GM12801 (cell line): ENCODE measurements around the gene HDAC9.

Experiments used
- TF ChIP-seq, protein P1 (sequence below): IDR thresholded peaks from one replicate; pipeline ENCODE4 v1.5.1; 2011; ENCODE audit warnings: control low read depth; ENCODE audit not compliant: insufficient read length; ENCODE audit errors: extremely low read depth

HDAC9 gene

DNA sequence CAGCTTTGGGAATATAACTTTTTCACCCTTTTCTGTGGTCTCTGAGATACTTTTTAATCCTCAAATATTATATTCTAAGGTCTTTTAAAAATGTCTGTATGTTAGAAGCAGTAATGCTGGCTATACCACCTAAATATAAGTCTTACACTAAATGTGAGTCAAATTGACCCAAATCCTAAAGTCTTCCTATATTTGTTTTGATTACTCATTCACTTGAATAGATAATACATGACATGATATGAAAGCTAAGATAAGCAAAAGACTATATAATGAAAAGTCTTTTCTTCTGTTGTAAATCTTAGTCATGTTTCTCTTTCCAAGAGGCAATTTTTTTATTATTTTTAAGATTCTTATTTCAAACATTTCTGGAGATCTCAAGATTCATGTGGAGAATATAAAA, 64.2 kb downstream of the HDAC9 start:
- TF ChIP-seq, protein P1, sequence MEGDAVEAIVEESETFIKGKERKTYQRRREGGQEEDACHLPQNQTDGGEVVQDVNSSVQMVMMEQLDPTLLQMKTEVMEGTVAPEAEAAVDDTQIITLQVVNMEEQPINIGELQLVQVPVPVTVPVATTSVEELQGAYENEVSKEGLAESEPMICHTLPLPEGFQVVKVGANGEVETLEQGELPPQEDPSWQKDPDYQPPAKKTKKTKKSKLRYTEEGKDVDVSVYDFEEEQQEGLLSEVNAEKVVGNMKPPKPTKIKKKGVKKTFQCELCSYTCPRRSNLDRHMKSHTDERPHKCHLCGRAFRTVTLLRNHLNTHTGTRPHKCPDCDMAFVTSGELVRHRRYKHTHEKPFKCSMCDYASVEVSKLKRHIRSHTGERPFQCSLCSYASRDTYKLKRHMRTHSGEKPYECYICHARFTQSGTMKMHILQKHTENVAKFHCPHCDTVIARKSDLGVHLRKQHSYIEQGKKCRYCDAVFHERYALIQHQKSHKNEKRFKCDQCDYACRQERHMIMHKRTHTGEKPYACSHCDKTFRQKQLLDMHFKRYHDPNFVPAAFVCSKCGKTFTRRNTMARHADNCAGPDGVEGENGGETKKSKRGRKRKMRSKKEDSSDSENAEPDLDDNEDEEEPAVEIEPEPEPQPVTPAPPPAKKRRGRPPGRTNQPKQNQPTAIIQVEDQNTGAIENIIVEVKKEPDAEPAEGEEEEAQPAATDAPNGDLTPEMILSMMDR = no peak

DNA sequence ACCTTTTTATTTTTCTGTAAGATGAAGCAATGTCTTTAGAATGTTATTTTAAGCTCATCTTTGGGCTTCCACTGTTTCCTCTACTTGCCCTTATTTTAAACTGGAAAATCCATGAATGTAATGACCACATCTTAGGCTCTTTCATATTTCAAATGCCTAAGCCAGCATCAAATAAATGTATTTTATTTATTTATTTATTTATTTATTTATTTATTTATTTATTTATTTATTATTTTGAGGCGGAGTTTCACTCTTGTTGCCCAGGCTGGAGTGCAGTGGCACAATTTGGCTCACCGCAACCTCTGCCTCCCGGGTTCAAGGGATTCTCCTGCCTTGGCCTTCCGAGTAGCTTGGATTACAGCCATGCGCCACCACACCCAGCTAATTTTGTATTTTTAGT, 69.2 kb downstream of the HDAC9 start:
- TF ChIP-seq, protein P1 = no peak

DNA sequence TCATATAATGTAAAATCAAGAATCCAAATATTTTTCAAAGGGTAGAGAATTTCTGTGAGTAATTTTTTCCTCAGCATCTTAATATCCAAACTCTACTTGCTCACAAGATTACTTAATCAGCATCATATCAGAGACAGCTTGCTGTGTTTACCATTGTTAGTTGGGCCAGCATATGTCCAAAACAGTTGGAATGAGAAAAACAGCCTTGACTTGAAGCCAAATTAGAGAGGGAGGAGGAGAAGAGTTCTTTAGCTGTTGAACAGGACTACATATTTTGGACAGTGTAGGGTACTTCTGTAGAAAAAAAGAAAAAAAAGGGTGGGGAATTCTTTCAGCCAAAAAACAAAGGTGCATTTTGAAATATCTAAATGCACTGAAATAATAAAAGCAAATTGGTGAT, 69.8 kb downstream of the HDAC9 start:
- TF ChIP-seq, protein P1 = no peak

DNA sequence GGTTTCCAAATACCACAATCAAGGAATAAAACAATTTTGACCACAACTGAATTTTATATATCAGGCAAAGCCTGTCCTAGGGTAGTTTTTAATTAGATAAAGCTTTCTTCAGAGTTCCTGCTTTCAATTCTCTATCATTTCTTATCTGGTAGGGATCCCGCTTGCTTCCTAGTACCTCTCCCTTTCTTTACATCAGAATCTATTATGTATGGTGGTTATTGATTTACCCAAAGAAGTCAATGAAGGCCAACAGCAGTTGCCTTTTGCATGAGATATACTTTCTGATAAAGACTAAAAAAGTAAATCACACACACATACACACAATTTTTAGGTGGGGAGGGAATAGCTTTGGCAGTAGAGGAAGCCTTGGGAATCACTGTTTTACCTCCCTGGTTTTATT, 70.7 kb downstream of the HDAC9 start:
- TF ChIP-seq, protein P1 = no peak

DNA sequence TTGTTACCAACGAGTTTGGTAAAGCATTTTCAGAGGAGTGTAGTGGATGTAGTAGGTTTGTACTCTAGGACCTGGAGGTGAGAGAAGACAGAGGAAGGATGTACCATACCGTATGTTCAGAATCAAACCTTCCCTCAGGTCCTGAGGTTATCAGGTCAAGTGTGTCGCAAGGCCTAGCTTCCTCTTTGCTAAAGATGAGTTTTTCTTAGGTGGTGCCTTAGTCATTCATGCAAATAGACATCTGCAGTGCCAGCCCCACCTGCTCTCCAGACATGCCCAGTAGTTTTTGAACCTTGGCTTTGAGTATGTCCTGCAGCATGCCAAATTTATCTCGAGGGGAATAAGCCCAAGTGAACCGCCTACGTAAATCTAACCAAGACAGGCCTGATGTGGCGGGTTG, 71.3 kb downstream of the HDAC9 start:
- TF ChIP-seq, protein P1 = no peak

DNA sequence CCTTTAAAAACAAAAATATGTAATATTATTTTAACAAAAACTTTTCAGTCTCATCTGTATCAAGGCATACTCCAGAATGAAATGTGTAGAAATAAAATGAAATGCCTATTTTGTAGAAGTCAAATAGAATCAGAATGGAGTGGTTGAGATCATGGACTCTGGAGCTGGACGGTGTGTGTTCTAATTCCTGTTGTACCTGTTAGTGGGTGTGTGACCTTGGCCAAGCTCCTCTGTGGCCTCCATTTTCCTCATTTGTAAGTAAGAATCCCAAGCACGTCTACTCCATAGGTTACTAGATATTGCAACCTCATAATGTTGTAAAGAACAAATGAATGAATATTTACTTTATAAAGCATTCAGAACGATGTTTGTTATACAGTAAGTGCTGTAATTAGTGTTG, 74.9 kb downstream of the HDAC9 start:
- TF ChIP-seq, protein P1 = no peak

DNA sequence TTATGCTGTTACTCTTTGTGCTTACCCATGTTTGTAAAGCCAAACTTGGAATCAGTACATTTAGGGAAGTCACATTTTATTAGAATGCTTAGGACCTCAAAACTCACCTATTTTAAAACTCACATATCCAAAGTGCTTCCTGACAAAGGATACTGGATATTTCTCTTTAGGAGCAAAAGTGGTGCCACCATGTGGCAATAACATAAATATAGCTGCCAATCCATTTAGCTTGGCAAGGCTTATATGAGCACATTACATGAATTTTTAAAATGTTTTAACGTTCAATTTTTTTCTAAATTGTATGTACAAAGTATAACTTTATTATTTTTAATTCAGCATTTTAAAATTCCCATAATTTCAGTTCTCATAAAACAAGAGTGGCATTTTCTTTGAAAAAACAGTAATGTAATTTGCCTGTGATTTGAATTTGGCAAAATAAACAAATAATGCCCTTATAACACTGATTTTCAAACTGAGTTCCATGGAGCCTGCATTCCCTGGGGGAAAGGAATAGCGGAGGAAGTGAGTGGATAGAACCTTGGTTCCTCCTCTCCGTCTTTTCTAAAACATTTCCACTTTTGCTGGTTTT, 75.4 kb downstream of the HDAC9 start:
- TF ChIP-seq, protein P1 = no peak
